ENCODE data around the gene TOX4. TPM values are rescaled to one million over a fixed set of nuclear protein-coding genes. Genes with fewer than 3 reads are reported as not detected.

Gene TOX4
- total and polyA plus RNA-seq, 4 donors, result 16.4 to 82.9 (median 42.1) TPM

DNA sequence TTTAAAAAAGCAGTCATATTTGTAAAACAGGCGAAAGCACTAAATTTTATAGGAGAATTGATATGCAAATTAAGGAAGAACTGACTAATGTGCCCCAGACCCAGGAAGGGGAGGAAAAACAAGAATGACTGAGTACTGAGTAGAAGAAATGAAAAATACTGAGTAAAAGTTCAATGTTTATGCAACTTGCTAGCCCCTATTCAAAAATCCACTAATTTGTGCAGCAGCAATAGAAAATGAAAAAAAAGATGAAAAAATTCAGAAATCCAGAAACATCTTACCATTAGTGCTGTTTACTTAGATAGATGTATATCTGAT is 27.1 kb upstream of the TOX4 start:
- H3K9me3 ChIP-seq (ENCODE audit: control insufficient read depth in 4 of 4, insufficient read depth in 3 of 4, low read length in 3 of 4), result no peaks in the 10 kb centered on the region
- WGBS, 2 donors, result 91 to 95% methylated on average over 1 of the region's 1 CpG
- peaks cover 0 to 10% (median 3%) of the 10 kb centered on the region in 5 donors for H3K4me1 ChIP-seq (ENCODE audit: control insufficient read depth in 5 of 5, insufficient read depth in 5 of 5, low read length in 5 of 5)
- H3K9ac ChIP-seq (ENCODE audit: insufficient read depth in 1 of 2, low read length in 2 of 2), result no peak overlapping the region
- H3K36me3 ChIP-seq (ENCODE audit: control insufficient read depth in 4 of 4, insufficient read depth in 4 of 4, low read length in 4 of 4), result peaks cover 0 to 8% (median 1%) of the 10 kb centered on the region in 4 donors
- TF ChIP-seq, protein P1, sequence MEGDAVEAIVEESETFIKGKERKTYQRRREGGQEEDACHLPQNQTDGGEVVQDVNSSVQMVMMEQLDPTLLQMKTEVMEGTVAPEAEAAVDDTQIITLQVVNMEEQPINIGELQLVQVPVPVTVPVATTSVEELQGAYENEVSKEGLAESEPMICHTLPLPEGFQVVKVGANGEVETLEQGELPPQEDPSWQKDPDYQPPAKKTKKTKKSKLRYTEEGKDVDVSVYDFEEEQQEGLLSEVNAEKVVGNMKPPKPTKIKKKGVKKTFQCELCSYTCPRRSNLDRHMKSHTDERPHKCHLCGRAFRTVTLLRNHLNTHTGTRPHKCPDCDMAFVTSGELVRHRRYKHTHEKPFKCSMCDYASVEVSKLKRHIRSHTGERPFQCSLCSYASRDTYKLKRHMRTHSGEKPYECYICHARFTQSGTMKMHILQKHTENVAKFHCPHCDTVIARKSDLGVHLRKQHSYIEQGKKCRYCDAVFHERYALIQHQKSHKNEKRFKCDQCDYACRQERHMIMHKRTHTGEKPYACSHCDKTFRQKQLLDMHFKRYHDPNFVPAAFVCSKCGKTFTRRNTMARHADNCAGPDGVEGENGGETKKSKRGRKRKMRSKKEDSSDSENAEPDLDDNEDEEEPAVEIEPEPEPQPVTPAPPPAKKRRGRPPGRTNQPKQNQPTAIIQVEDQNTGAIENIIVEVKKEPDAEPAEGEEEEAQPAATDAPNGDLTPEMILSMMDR (IDR thresholded peaks at IDR 0.05; ENCODE audit: control extremely low read depth, extremely low read depth), result no peak
- H3K4me3 ChIP-seq, result no peak overlapping the region
- ATAC-seq (ENCODE audit: insufficient read depth, low FRiP score), result no peak
- DNase-seq, result no peak
- H3K27ac ChIP-seq (ENCODE audit: low read depth in 1 of 2, low read length in 1 of 2), result no peak overlapping the region
- H3K27me3 ChIP-seq (ENCODE audit: control insufficient read depth in 3 of 3, insufficient read depth in 3 of 3, low read length in 2 of 3), result no peaks in the 10 kb centered on the region

DNA sequence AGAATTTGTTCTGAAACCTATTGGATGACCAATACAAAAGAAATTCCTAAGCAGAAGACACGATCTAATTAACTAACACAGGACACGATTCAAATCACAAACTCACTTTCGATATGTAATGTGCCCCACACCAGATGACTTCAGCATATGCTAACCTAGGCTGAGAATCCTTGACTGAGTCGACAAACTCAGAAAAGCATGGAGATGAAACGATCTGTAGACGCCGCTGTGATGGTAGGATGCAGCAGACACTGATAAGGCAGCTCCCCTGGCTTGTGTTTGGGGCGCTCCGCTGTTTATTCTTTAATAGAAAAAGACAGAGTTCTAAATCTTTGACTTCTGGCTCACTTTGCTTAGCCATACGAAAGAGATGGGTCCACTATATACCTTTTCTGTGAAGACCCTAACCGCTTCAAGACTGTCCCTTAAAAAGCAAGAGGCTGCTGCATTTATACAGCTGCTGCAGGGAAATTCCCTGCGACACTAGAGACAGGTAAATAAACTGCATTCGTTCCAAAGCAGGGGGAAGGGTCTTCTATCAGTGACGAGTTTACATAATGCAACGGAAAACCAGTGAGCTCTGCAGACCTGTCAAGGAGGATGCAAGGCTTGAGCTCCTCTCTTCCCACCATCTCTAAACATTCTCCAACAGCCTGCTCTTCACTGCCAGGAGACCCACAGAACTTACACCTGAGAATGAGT is 22.0 kb upstream of the TOX4 start:
- Histone ChIP-seq H3K4me3 (peak overlapping the region; percentile 92), H3K27me3 (ENCODE audit: control insufficient read depth in 3 of 3, insufficient read depth in 3 of 3, low read length in 2 of 3) (no peaks in the 10 kb centered on the region), H3K36me3 (ENCODE audit: control insufficient read depth in 4 of 4, insufficient read depth in 4 of 4, low read length in 4 of 4) (peaks cover 0 to 8% (median 1%) of the 10 kb centered on the region in 4 donors), H3K9me3 (ENCODE audit: control insufficient read depth in 4 of 4, insufficient read depth in 3 of 4, low read length in 3 of 4) (no peaks in the 10 kb centered on the region), H3K4me1 (ENCODE audit: control insufficient read depth in 5 of 5, insufficient read depth in 5 of 5, low read length in 5 of 5) (peaks cover 2 to 19% (median 8%) of the 10 kb centered on the region in 5 donors), H3K27ac (ENCODE audit: low read depth in 1 of 2, low read length in 1 of 2) (peak overlapping the region; percentile 87 to 88), H3K9ac (ENCODE audit: insufficient read depth in 1 of 2, low read length in 2 of 2) (peak overlapping the region; percentile 42 to 89)
- TF ChIP-seq, protein P1 (IDR thresholded peaks at IDR 0.05; ENCODE audit: control extremely low read depth, extremely low read depth), result no peak
- peak in 1 of 3 donors; percentile 10 for DNase-seq
- 28 to 44% methylated on average over 15 of the region's 15 CpGs for WGBS, 2 donors
- no peak for ATAC-seq (ENCODE audit: insufficient read depth, low FRiP score)

DNA sequence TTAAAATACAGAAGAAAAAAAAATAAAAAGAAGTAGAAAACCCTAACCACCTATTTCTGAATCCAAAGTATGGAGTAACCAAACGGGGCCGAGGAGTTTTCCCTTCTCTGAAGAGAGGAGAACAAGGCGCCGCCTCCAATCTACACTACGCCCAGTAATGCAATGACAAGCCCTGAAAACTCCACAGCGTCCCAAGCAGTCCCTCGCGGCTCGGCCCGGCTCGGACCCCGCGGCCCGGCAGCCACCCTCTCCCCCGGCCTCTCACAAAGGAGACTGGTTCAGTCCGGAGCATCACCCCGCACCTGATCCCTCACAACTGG is 21.4 kb upstream of the TOX4 start:
- H3K9ac ChIP-seq (ENCODE audit: insufficient read depth in 1 of 2, low read length in 2 of 2), result peak overlapping the region; percentile 42 to 89
- WGBS, 2 donors, result 1% methylated on average over 17 of the region's 17 CpGs

More for the DNA sequence above, 21.4 kb upstream of the TOX4 start:
- Histone ChIP-seq H3K4me3 (peak overlapping the region; percentile 92), H3K27ac (ENCODE audit: low read depth in 1 of 2, low read length in 1 of 2) (peak overlapping the region; percentile 87 to 88), H3K4me1 (ENCODE audit: control insufficient read depth in 5 of 5, insufficient read depth in 5 of 5, low read length in 5 of 5) (peaks cover 2 to 19% (median 8%) of the 10 kb centered on the region in 5 donors), H3K36me3 (ENCODE audit: control insufficient read depth in 4 of 4, insufficient read depth in 4 of 4, low read length in 4 of 4) (peaks cover 0 to 8% (median 2%) of the 10 kb centered on the region in 4 donors), H3K27me3 (ENCODE audit: control insufficient read depth in 3 of 3, insufficient read depth in 3 of 3, low read length in 2 of 3) (no peaks in the 10 kb centered on the region), H3K9me3 (ENCODE audit: control insufficient read depth in 4 of 4, insufficient read depth in 3 of 4, low read length in 3 of 4) (no peaks in the 10 kb centered on the region)
- no peak for DNase-seq
- TF ChIP-seq, protein P1 (IDR thresholded peaks at IDR 0.05; ENCODE audit: control extremely low read depth, extremely low read depth), result no peak
- peak; percentile 9 for ATAC-seq (ENCODE audit: insufficient read depth, low FRiP score)
